Medulla oblongata (tissue), 1 donor: ENCODE results near the gene PVALEF.

Experiments used
- DNase-seq: peaks from one replicate; pipeline ENCODE4 v3.0.0-alpha.2; 2015; ENCODE audit errors: extremely low spot score

The PVALEF gene

GRCh38 chr17:81197409-81197795 is 32.1 kb downstream of the PVALEF start:
- DNase-seq = no peak

DNA sequence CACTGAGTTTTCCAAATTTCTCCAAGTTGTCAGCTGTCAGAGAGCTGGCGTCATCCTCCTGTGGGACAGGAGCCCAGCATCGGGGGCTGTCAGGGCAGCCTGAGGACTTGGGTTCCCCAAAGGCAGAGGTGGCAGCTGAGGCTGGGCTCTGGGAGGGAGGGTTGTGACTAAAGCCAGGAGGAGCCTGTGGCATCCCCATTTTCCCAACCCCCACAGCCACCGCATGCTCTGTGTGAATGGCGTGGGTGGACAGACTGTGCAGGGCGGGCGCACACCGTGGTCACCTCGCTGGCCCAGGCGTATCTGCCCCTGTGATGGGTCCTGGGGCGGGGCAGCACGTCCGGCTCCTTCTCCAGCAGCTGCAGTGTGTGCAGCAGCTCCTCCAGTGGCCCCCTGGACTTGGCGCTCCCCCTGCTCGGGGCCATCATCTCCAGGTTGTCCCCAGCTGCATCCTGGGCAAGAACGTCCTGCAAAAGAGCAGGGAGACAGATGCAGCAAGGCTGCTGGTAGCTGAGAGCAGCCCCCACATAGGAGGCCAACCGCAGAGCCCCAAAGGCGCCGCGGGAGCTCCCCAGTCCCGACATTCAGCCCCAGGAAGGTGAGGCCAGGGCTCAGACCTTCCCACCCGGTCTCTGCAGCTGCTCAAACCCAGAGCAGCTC is 32.7 kb downstream of the PVALEF start:
- no peak for DNase-seq

DNA sequence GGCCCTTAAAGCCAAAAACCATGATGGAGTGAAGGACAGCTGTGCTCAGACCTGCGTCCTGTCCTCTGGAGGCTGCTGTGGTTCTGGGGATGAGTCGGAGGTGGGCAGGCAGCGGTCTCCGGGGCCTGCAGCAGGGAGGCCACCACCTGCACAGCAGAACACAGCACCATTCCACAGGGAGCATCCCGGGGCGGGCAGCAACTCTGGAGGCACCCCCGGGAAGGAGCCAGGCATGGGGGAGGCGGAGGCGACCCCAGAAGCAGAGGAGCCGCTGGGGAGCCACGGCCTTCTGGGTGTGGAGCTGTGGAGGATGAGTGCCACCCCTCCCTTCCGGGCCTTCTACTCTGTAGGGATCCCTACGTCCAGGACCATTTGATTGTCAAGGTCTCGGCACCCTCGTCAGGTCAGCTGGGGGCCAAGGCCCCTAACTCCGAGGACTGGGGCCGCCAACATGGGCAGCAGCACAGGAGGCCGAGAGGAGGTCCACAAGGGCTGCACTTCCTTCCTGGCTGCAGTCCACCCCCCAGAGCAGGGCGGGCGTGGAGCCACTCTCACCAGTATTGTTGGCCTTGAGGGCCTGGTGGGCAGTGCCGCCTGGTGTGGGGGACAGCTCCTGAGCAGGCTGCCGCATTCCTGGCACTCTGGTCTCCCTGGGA is 33.6 kb downstream of the PVALEF start:
- no peak for DNase-seq

DNA sequence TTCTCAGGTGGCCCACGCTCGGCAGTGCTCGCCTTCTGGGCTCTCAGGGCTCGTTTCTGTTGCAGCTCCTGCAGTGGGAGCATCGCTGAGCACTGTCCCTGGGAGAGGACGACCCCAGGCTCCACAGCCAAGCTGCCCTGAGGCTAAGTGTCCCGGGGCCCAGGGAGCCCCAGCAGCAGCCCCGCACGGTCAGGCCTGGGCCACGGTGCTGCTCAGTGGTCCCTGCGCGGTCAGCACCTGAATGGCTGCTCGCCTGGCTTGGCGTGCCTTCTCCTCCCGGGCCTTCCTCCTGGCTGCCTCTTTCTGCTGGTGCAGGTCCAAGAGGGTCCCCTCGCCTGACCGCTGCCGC is 34.1 kb downstream of the PVALEF start:
- DNase-seq = no peak

- no peak for DNase-seq
These were observed 34.9 kb downstream of the PVALEF start for GRCh38 chr17:81200201-81200600.

DNA sequence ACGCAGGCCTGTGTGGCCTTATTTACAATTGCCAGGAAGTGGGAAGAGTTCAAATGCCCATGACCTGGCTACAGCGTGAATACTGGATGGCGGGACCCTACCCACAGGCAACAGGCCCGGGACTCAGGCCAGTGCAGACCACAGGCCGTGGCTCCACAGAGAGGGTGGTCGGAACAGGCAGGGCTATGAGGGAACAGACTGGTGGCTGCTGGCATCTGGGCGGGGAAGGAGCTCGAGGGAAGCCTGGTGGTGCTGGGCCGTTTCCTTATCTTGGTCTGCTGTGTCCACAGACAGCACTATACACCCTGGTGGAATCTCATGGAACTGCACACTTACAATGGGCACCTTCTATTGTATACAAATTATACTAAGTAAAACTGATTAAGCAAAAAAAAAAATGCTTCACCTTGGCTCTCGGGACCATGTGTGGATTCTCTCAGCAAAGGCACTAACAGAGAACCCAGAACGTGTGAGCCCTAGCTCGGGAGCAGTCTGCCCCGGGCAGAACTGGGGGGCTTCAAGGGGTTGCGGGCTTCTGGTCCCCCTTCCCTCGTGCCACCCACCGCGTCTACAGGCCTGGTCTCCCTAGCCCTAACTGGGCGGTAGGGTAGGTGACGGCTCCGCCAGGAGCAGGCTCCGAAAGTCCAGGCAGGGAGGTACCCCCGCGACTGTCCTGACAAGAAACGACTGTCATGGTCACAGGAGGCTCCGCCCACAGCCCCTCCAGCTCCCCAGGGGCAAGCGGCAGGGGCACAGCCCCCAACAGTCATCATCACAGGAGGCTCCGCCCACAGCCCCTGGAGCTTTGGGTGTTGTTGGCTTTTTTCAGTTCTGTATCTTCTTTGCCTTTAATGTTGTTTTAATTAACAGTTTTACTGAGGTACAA is 35.6 kb downstream of the PVALEF start:
- DNase-seq = peak; percentile 85

DNA sequence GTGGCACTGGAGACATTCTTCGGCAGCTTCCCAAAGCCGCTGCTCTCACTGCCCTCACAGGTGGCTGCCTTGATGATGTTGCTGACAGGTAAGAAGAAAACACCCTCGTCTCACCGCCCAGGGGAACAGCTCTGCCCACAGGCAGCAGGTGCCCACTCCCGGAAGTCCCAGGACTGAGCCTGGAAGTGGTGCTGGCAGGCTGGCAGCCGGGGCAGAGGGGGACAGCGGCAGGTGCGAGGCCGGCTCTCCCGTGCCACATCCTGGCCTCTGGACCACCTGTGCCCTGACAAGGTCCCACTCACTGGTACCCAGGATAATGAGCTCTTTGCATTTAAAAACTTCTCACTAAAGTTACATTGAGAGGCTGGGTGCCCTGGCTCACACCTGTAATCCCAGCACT is 37.0 kb downstream of the PVALEF start:
- no peak for DNase-seq

GRCh38 chr17:81203136-81203535 is 37.8 kb downstream of the PVALEF start:
- no peak for DNase-seq

DNA sequence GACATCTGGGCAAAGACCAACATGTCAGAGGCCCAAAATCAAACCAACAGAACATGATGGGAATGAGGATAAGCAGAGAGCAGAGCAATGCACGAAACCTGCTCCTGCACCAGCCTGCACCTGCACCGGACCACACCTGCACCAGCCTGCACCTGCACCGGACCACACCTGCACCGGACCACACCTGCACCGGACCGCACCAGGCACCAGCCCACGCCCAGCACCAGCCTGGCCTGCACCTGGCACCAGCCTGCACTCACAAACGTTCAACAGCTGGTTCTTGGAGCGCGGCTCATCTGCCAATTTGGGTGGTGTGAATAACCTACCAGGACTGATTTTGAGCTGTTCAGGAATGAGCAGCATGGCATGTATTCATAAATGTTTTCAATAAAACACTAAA is 39.3 kb downstream of the PVALEF start:
- DNase-seq = no peak

DNA sequence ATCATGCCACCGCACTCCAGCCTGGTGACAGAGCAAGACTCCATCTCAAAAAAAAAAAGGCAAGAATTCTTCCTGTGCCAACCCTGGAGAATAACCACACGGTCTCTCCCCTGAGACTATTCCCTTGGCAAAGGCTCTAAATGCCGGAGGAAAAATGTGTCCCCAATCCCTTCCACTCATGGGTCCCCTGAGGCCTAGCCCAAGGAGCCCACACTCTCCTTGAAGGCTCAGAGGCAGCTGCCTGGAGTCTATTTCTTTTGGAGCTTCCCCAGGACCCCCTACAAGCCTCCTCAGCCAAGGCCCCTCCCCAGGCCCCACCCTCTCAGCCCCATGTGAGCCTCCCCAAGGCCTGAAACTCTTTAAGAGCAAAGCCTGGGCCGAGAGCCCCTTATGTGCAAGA is 40.9 kb downstream of the PVALEF start:
- DNase-seq = no peak

GRCh38 chr17:81206657-81207056 is 41.4 kb downstream of the PVALEF start:
- no peak for DNase-seq

- no peak for DNase-seq
These were observed 42.6 kb downstream of the PVALEF start for GRCh38 chr17:81207610-81208581.

DNA sequence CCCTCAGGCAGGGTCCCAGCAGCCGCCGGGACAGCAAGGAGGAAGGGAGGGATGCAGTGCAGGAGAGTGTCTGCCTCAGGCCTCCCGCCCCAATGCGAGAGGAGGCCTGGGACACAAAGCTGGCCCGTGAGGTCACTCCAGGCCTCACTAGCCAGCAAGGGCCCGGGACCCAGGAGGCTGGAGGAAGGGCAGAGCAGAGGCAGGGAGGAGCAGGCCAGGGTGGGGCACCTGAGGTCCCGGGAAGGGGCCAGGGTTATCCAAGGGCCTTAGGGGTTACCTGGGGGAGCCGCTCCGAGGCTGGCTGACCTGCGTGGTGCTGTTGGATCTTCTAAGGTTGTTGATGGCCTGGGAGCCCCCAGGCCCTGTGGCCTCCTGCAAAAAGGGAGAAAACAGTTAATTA is 43.3 kb downstream of the PVALEF start:
- no peak for DNase-seq

- no peak for DNase-seq
These were observed 43.8 kb downstream of the PVALEF start for GRCh38 chr17:81209141-81209540.

DNA sequence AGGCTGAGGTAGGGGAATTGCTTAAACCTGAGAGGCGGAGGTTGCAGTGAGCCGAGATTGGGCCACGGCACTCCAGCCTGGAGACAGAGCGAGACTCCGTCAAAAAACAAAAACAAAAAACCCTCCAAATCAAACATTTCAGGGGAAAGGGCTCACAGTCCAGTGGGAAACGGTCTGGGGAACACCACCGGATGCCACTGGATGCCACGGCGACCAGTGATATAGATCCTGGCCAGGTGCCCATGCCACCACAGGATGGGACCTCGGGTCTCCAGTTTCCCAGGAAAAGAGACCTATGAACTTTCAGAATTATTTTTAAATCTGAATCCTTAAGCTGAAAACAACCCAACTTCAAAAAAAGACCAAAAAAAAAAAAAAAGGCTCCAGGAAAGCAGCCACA is 45.2 kb downstream of the PVALEF start:
- no peak for DNase-seq

- no peak for DNase-seq
These were observed 45.6 kb downstream of the PVALEF start for GRCh38 chr17:81210868-81211267.

DNA sequence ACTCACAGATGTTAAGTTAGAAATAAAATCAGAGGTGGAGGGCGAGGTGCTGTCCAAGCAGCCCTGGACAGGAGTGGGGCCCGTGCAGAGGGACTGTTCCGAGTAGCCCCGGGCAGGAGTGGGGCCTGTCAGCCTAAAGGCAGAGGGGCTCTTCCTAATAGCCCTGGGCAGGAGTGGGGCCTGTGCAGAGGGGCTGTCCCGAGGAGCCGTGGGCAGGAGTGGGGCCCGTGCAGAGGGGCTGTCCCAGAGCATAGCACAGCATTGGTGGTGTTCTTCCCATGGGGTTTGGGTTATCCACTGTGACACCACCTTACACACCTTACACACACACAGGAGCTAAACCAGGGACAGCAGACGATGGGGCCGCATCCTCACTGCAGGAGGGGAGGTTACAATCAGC is 47.1 kb downstream of the PVALEF start:
- DNase-seq = no peak

GRCh38 chr17:81213978-81214377 is 48.7 kb downstream of the PVALEF start:
- no peak for DNase-seq

DNA sequence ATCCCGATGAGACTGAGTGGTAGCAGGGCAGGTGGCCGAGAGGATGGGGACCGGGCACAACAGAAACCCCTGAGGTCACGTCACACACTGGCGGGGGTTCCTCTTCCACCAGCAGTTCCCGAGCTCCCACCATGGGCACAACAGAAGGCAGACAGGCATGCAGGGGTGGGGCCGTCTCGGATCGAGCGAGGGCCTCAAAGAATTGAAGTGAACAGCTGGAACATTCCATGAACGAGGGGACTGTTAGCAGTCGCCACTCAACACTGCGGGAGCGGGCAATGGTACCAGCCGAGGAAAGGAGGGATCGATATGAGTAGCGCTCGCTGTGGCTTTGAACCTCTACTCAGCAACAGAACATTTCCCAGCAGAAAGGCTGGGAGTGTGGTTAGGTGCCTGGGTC is 52.2 kb downstream of the PVALEF start:
- DNase-seq = no peak

- DNase-seq = no peak
These were observed 53.2 kb downstream of the PVALEF start for GRCh38 chr17:81218459-81218858.

- no peak for DNase-seq
These were observed 53.7 kb downstream of the PVALEF start for GRCh38 chr17:81218991-81219390.
